Measurements from ENCODE around the gene C5orf34.

- TF ChIP-seq CTCF (conservative IDR thresholded peaks at IDR 0.05; ENCODE audit: low read depth, low read length), result no peak
- no peak for TF ChIP-seq EZH2 (IDR thresholded peaks at IDR 0.05; ENCODE audit: borderline replicate concordance, low read depth, low read length, poor library complexity, severe bottlenecking)
These were observed 58.4 kb downstream of the C5orf34 start for GRCh38 chr5:43456556-43456955.
